Activated CD8-positive, alpha-beta T cell treated with anti-CD3 and anti-CD28 coated beads, Interleukin-2, amount 10 ng/mL, durations not matched to agents 7 days and 5 days (primary cell): ENCODE data around the gene ZNF3. TPM values are rescaled to one million over a fixed set of nuclear protein-coding genes. Genes with fewer than 3 reads are reported as not detected.

Source experiments
- ATAC-seq: fragments of 150-1000 bp; cut with Tn5 transposase; one replicate; pipeline ENCODE4 v1.10.0; 2021; ENCODE audit warnings: moderate library complexity
- CTCF ChIA-PET: fragments of 350-600 bp; sonication (Branson Sonifier 250); formaldehyde crosslinking; loops from one replicate; lab custom pipeline; 2021; ENCODE audit warnings: antibody characterized with exemption; lab: Charles Lee
- POLR2A ChIA-PET: fragments of 350-600 bp; sonication (Branson Sonifier 250); formaldehyde crosslinking; loops from one replicate; lab custom pipeline; 2021; ENCODE audit warnings: antibody characterized with exemption; lab: Charles Lee
- DNase-seq: peaks from one replicate; pipeline ENCODE4 v3.0.0-alpha.2; 2020
- H3K27ac Mint-ChIP-seq: one replicate; pipeline ENCODE4 v1.8.0; 2021; ENCODE audit warnings: mild to moderate bottlenecking, mixed read lengths
- H3K27me3 Mint-ChIP-seq: one replicate; pipeline ENCODE4 v1.8.0; 2021; ENCODE audit warnings: low read depth, mixed read lengths
- H3K36me3 Mint-ChIP-seq: one replicate; pipeline ENCODE4 v1.8.0; 2021; ENCODE audit warnings: low read depth, mixed read lengths
- H3K4me1 Mint-ChIP-seq: one replicate; pipeline ENCODE4 v1.8.0; 2021; ENCODE audit warnings: low read depth, mixed read lengths
- H3K4me3 Mint-ChIP-seq: one replicate; pipeline ENCODE4 v1.8.0; 2021; ENCODE audit warnings: mild to moderate bottlenecking, mixed read lengths
- H3K9me3 Mint-ChIP-seq: one replicate; pipeline ENCODE4 v1.8.0; 2022; ENCODE audit warnings: mixed read lengths; ENCODE audit not compliant: insufficient read depth
- total RNA-seq, 2 experiments: library from RNA; stranded (reverse); gene quantifications; one replicate each; pipeline ENCODE4 v1.2.3, GENCODE V29; 2021

The ZNF3 gene
- total RNA-seq, 2 experiments from 2014 or later, result 20.9 to 21.8 TPM

- Mint-ChIP-seq H3K4me3 (no peak overlapping the region), H3K4me1 (no peaks in the 10 kb centered on the region), H3K27me3 (no peaks in the 10 kb centered on the region), H3K9me3 (peaks cover 26% of the 10 kb centered on the region), H3K36me3 (peaks cover 68% of the 10 kb centered on the region), H3K27ac (no peak overlapping the region)
- ChIA-PET CTCF (no interaction called here), POLR2A (no interaction called here)
- no peak for ATAC-seq
- DNase-seq, result no peak
These were observed 11.5 kb downstream of the ZNF3 start for GRCh38 chr7:100069991-100070390.

- no peaks in the 10 kb centered on the region for H3K4me1 Mint-ChIP-seq
- DNase-seq (no peak), ATAC-seq (no peak)
- no peaks in the 10 kb centered on the region for H3K27me3 Mint-ChIP-seq
- H3K36me3 Mint-ChIP-seq, result peaks cover 50% of the 10 kb centered on the region
- H3K4me3 Mint-ChIP-seq, result no peak overlapping the region
- POLR2A ChIA-PET, result interaction anchor here (1.2 kb wide), 1 partner anchor 11 kb away, joined by 3 read pairs; no protein-coding TSS in a partner anchor
- H3K9me3 Mint-ChIP-seq, result peaks cover 15% of the 10 kb centered on the region
- H3K27ac Mint-ChIP-seq, result no peak overlapping the region
- CTCF ChIA-PET, result interaction anchor here (1.0 kb wide), 1 partner anchor 73 kb away, joined by 3 read pairs; no protein-coding TSS in a partner anchor
These were observed 14.6 kb downstream of the ZNF3 start for GRCh38 chr7:100066953-100067352.

GRCh38 chr7:100065452-100066186 lies 15.9 kb downstream of the ZNF3 start:
- Mint-ChIP-seq H3K4me3 (no peak overlapping the region), H3K4me1 (no peaks in the 10 kb centered on the region), H3K9me3 (peaks cover 5% of the 10 kb centered on the region), H3K27me3 (no peaks in the 10 kb centered on the region), H3K27ac (no peak overlapping the region), H3K36me3 (peaks cover 42% of the 10 kb centered on the region)
- ATAC-seq (no peak), DNase-seq (no peak)
- ChIA-PET POLR2A (no interaction called here), CTCF (no interaction called here)

GRCh38 chr7:100064162-100064561 lies 17.4 kb downstream of the ZNF3 start:
- ChIA-PET POLR2A (interaction anchor here (1.6 kb wide), 1 partner anchor 9 kb away, joined by 5 read pairs; no protein-coding TSS in a partner anchor), CTCF (interaction anchor here (0.8 to 1.1 kb wide), 2 partner anchors 11 to 151 kb away, joined by 3 read pairs; no protein-coding TSS in a partner anchor)
- H3K27ac Mint-ChIP-seq, result no peak overlapping the region
- H3K36me3 Mint-ChIP-seq, result peaks cover 35% of the 10 kb centered on the region
- H3K9me3 Mint-ChIP-seq, result no peaks in the 10 kb centered on the region
- no peaks in the 10 kb centered on the region for H3K4me1 Mint-ChIP-seq
- H3K4me3 Mint-ChIP-seq, result no peak overlapping the region
- H3K27me3 Mint-ChIP-seq, result no peaks in the 10 kb centered on the region
- ATAC-seq (no peak), DNase-seq (no peak)

GRCh38 chr7:100063376-100063775 lies 18.1 kb downstream of the ZNF3 start:
- H3K4me1 Mint-ChIP-seq, result no peaks in the 10 kb centered on the region
- H3K27me3 Mint-ChIP-seq, result no peaks in the 10 kb centered on the region
- CTCF ChIA-PET, result interaction anchor here (1.1 kb wide), 1 partner anchor 10 kb away, joined by 3 read pairs; no protein-coding TSS in a partner anchor
- H3K27ac Mint-ChIP-seq, result no peak overlapping the region
- DNase-seq (no peak), ATAC-seq (no peak)
- no peak overlapping the region for H3K4me3 Mint-ChIP-seq
- peaks cover 40% of the 10 kb centered on the region for H3K36me3 Mint-ChIP-seq
- POLR2A ChIA-PET, result interaction anchor here (0.6 to 1.6 kb wide), 2 partner anchors 9 to 144 kb away, joined by 3 to 5 read pairs; no protein-coding TSS in a partner anchor
- H3K9me3 Mint-ChIP-seq, result no peaks in the 10 kb centered on the region

- CTCF ChIA-PET, result interaction anchor here (1.0 to 1.3 kb wide), 2 partner anchors 14 to 20 kb away, joined by 3 to 4 read pairs; no protein-coding TSS in a partner anchor
- peaks cover 36% of the 10 kb centered on the region for H3K36me3 Mint-ChIP-seq
- no peak overlapping the region for H3K4me3 Mint-ChIP-seq
These were observed 19.9 kb downstream of the ZNF3 start for GRCh38 chr7:100061518-100062193.

GRCh38 chr7:100059251-100059739 lies 22.2 kb downstream of the ZNF3 start:
- H3K36me3 Mint-ChIP-seq, result peaks cover 28% of the 10 kb centered on the region
- CTCF ChIA-PET, result interaction anchor here (1.7 kb wide), 1 partner anchor 69 kb away, joined by 5 read pairs; no protein-coding TSS in a partner anchor
- no peak for ATAC-seq
- no peaks in the 10 kb centered on the region for H3K27me3 Mint-ChIP-seq
- H3K9me3 Mint-ChIP-seq, result no peaks in the 10 kb centered on the region
- no peaks in the 10 kb centered on the region for H3K4me1 Mint-ChIP-seq
- POLR2A ChIA-PET, result no interaction called here
- no peak overlapping the region for H3K27ac Mint-ChIP-seq
- no peak for DNase-seq
- H3K4me3 Mint-ChIP-seq, result no peak overlapping the region

More at GRCh38 chr7:100061518-100062193, 19.9 kb downstream of the ZNF3 start:
- ATAC-seq (no peak), DNase-seq (no peak)
- Mint-ChIP-seq H3K27me3 (no peaks in the 10 kb centered on the region), H3K9me3 (no peaks in the 10 kb centered on the region), H3K27ac (no peak overlapping the region), H3K4me1 (no peaks in the 10 kb centered on the region)
- POLR2A ChIA-PET, result no interaction called here

GRCh38 chr7:100057006-100057405 lies 24.5 kb downstream of the ZNF3 start:
- H3K4me1 Mint-ChIP-seq, result no peaks in the 10 kb centered on the region
- H3K4me3 Mint-ChIP-seq, result no peak overlapping the region
- no peaks in the 10 kb centered on the region for H3K27me3 Mint-ChIP-seq
- ATAC-seq (no peak), DNase-seq (no peak)
- no peak overlapping the region for H3K27ac Mint-ChIP-seq
- H3K36me3 Mint-ChIP-seq, result peaks cover 22% of the 10 kb centered on the region
- no peaks in the 10 kb centered on the region for H3K9me3 Mint-ChIP-seq
- ChIA-PET CTCF (no interaction called here), POLR2A (no interaction called here)

GRCh38 chr7:100053215-100053614 lies 28.3 kb downstream of the ZNF3 start:
- no peak overlapping the region for H3K4me3 Mint-ChIP-seq
- no peaks in the 10 kb centered on the region for H3K27me3 Mint-ChIP-seq
- peaks cover 9% of the 10 kb centered on the region for H3K36me3 Mint-ChIP-seq
- H3K4me1 Mint-ChIP-seq, result peaks cover 15% of the 10 kb centered on the region
- DNase-seq (peak; percentile 53), ATAC-seq (peak; percentile 13)
- CTCF ChIA-PET, result interaction anchor here (0.8 to 3.7 kb wide), 11 partner anchors 10 to 140 kb away, joined by 3 to 26 read pairs (median 4); partner anchors contain the start of genes GJC3 and TRIM4
- H3K27ac Mint-ChIP-seq, result no peak overlapping the region
- POLR2A ChIA-PET, result no interaction called here
- H3K9me3 Mint-ChIP-seq, result no peaks in the 10 kb centered on the region

- Mint-ChIP-seq H3K27ac (no peak overlapping the region), H3K36me3 (peaks cover 4% of the 10 kb centered on the region), H3K27me3 (no peaks in the 10 kb centered on the region), H3K9me3 (no peaks in the 10 kb centered on the region), H3K4me3 (peak overlapping the region; percentile 43), H3K4me1 (peaks cover 15% of the 10 kb centered on the region)
- CTCF ChIA-PET, result interaction anchor here (1.4 to 3.7 kb wide), 5 partner anchors 55 to 138 kb away, joined by 4 to 26 read pairs (median 16); partner anchors contain the start of gene TRIM4
- POLR2A ChIA-PET, result interaction anchor here (0.8 kb wide), 1 partner anchor 132 kb away, joined by 3 read pairs; the partner anchor contains the start of gene TRIM4
- DNase-seq (no peak), ATAC-seq (no peak)
These were observed 29.9 kb downstream of the ZNF3 start for GRCh38 chr7:100051611-100052010.
